ENCODE measurements around the gene EFCAB5. TPM values are rescaled to one million over a fixed set of nuclear protein-coding genes. Genes with fewer than 3 reads are reported as not detected.
A peak's percentile ranks its signal among the peaks of the same experiment; 100 is the strongest.
"Not testable (repeated sequence)": the region's sequence is repeated elsewhere in the genome, so short reads cannot be mapped to it uniquely, and the experiment has no call there.

Gene EFCAB5
- total RNA-seq, 1 donor from 2014 or later, result 1.2 TPM

DNA sequence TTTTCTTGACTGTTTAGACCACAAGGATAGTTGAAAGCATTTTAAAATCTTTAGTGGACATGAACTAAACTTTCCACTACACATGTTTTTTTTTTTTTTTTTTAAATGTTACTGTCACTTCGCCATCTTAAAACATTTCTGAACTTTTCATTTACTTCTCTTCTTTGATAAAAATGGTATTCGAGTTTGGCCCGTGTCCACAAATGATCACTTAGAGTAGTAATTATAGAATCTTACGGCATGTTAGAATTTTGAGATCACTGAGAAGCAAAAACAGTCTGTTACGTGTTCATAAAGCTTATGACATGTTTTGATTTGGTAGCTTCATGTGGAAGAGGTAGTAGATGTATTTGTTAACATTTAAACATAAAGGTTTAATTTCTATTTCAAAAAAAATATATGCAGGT lies 176.2 kb downstream of the EFCAB5 start:
- H3K4me1 Mint-ChIP-seq (ENCODE audit: unreplicated experiment), result peaks cover 42% of the 10 kb centered on the region
- peak overlapping the region; percentile 93 for H3K4me3 Mint-ChIP-seq (ENCODE audit: unreplicated experiment)
- peak overlapping the region; percentile 100 for H3K27ac Mint-ChIP-seq (ENCODE audit: unreplicated experiment)
- no peak for DNase-seq (ENCODE audit: extremely low spot score, unreplicated experiment)
- no peaks in the 10 kb centered on the region for H3K9me3 Mint-ChIP-seq (ENCODE audit: unreplicated experiment)
- TF ChIP-seq, protein P1, sequence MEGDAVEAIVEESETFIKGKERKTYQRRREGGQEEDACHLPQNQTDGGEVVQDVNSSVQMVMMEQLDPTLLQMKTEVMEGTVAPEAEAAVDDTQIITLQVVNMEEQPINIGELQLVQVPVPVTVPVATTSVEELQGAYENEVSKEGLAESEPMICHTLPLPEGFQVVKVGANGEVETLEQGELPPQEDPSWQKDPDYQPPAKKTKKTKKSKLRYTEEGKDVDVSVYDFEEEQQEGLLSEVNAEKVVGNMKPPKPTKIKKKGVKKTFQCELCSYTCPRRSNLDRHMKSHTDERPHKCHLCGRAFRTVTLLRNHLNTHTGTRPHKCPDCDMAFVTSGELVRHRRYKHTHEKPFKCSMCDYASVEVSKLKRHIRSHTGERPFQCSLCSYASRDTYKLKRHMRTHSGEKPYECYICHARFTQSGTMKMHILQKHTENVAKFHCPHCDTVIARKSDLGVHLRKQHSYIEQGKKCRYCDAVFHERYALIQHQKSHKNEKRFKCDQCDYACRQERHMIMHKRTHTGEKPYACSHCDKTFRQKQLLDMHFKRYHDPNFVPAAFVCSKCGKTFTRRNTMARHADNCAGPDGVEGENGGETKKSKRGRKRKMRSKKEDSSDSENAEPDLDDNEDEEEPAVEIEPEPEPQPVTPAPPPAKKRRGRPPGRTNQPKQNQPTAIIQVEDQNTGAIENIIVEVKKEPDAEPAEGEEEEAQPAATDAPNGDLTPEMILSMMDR (IDR thresholded peaks at IDR 0.05), result no peak
- peaks cover 15% of the 10 kb centered on the region for H3K36me3 Mint-ChIP-seq (ENCODE audit: unreplicated experiment)
- no peaks in the 10 kb centered on the region for H3K27me3 Mint-ChIP-seq (ENCODE audit: unreplicated experiment)

DNA sequence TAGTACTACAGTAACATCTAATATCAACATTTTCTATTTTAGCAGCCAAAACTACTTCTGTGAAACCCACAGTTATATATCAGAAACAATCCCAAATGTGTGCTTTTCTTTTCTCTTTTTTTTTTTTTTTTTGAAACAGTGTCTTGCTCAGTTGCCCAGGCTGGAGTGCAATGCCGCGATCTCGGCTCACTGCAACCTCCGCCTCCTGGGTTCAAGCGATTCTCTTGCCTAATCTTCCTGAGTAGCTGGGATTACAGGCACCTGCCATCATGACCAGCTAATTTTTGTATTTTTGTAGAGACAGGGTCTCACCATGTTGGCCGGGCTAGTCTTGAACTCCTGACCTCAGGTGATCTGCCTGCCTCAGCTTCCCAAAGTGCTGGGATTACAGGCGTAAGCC lies 177.2 kb downstream of the EFCAB5 start:
- DNase-seq (ENCODE audit: extremely low spot score, unreplicated experiment); H3K27me3 Mint-ChIP-seq (ENCODE audit: unreplicated experiment); H3K9me3 Mint-ChIP-seq (ENCODE audit: unreplicated experiment): not testable (repeated sequence)
- peaks cover 42% of the 10 kb centered on the region for H3K4me1 Mint-ChIP-seq (ENCODE audit: unreplicated experiment)
- peak overlapping the region; percentile 100 for H3K27ac Mint-ChIP-seq (ENCODE audit: unreplicated experiment)
- peaks cover 16% of the 10 kb centered on the region for H3K36me3 Mint-ChIP-seq (ENCODE audit: unreplicated experiment)
- peak overlapping the region; percentile 93 for H3K4me3 Mint-ChIP-seq (ENCODE audit: unreplicated experiment)

DNA sequence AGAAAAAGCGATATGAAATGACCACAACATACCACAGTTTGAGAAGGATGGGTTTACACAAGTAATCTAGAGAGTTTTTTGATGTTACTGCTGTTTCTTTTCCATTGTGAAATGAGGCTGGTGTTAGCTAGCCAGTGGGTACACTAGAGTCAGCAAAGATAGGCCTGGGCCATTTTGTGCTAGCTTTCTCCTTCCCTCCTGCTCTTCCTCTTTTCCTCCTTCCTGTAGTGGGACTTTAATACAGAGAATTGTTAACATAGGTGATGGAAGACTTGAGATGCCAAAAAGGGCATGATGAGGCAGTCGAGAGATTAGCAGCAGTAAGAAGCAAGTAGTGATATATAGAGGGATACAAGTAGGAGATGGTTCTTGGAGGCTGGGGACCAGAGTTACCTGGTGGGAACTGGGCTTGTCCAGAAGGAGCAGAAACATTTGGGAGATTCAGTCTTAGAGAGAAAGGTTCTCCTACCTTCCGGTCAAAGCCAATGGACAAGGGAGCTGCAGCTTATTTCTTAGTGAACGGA lies 182.9 kb downstream of the EFCAB5 start:
- peaks cover 15% of the 10 kb centered on the region for H3K36me3 Mint-ChIP-seq (ENCODE audit: unreplicated experiment)
- TF ChIP-seq, protein P1 (IDR thresholded peaks at IDR 0.05), result no peak
- H3K4me3 Mint-ChIP-seq (ENCODE audit: unreplicated experiment), result no peak overlapping the region
- H3K4me1 Mint-ChIP-seq (ENCODE audit: unreplicated experiment), result peaks cover 17% of the 10 kb centered on the region
- H3K27me3 Mint-ChIP-seq (ENCODE audit: unreplicated experiment), result no peaks in the 10 kb centered on the region
- DNase-seq (ENCODE audit: extremely low spot score, unreplicated experiment), result no peak
- peak overlapping the region; percentile 46 for H3K27ac Mint-ChIP-seq (ENCODE audit: unreplicated experiment)
- H3K9me3 Mint-ChIP-seq (ENCODE audit: unreplicated experiment), result no peaks in the 10 kb centered on the region

DNA sequence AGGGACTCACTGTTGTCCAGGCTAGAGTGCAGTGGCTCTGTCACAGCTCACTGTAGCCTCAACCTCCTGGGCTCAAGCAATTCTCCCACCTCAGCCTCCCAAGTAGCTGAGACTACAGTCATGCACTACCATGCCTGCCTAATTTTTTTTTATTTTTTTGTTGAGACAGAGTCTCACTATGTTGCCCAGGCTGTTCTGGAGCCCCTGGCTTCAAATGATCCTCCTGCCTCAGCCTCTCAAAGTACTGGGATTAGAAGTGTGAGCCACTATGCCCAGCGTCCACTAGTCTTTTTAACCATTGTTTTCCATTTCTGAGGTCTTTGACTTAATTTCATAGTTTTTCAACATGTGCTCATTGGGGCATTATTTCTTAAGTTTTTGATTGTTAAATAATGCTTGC lies 188.7 kb downstream of the EFCAB5 start:
- H3K9me3 Mint-ChIP-seq (ENCODE audit: unreplicated experiment), result no peaks in the 10 kb centered on the region
- H3K36me3 Mint-ChIP-seq (ENCODE audit: unreplicated experiment), result peaks cover 26% of the 10 kb centered on the region
- no peak for DNase-seq (ENCODE audit: extremely low spot score, unreplicated experiment)
- no peaks in the 10 kb centered on the region for H3K27me3 Mint-ChIP-seq (ENCODE audit: unreplicated experiment)
- TF ChIP-seq, protein P1 (IDR thresholded peaks at IDR 0.05), result no peak
- peaks cover 4% of the 10 kb centered on the region for H3K4me1 Mint-ChIP-seq (ENCODE audit: unreplicated experiment)
- no peak overlapping the region for H3K27ac Mint-ChIP-seq (ENCODE audit: unreplicated experiment)
- H3K4me3 Mint-ChIP-seq (ENCODE audit: unreplicated experiment), result no peak overlapping the region

DNA sequence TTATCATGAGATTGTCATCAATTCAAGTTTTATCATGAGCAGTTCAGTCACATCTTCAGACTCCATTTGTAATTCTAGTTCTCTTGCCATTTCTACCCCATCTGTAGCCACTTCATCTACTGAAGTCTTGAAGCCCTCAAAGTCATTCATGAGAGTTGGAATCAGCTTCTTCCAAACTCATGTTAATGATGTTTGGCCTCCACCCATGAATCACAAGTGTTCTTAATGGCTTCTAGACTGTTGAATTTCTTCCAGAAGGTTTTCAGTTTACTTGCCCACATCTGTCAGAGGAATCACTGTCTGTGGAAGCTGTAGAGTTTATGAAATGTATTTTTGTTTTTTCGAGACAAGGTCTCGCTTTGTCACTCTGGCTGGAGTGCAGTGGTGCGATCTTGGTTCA lies 191.2 kb downstream of the EFCAB5 start:
- no peak overlapping the region for H3K4me3 Mint-ChIP-seq (ENCODE audit: unreplicated experiment)
- TF ChIP-seq, protein P1 (IDR thresholded peaks at IDR 0.05), result no peak
- H3K4me1 Mint-ChIP-seq (ENCODE audit: unreplicated experiment), result peaks cover 7% of the 10 kb centered on the region
- H3K27me3 Mint-ChIP-seq (ENCODE audit: unreplicated experiment), result no peaks in the 10 kb centered on the region
- no peak overlapping the region for H3K27ac Mint-ChIP-seq (ENCODE audit: unreplicated experiment)
- no peak for DNase-seq (ENCODE audit: extremely low spot score, unreplicated experiment)
- H3K36me3 Mint-ChIP-seq (ENCODE audit: unreplicated experiment), result peaks cover 28% of the 10 kb centered on the region
- no peaks in the 10 kb centered on the region for H3K9me3 Mint-ChIP-seq (ENCODE audit: unreplicated experiment)

DNA sequence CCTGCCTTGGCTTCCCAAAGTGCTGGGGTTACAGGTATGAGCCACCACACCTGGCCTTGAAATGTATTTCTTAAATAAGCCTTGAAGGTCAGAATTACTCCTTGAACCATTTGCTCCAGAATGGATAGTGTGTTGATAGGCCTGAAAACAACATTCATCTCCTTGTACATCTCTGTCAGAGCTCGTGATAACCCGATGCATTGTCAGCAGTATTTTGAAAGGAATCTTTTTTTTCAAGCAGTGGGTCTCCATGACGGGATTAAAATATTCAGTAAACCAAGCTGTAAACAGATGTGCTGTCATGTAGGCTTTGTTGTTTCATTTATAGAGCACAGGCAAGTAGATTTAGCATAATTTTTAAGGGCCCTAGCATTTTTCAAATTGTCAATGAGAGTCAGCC lies 191.8 kb downstream of the EFCAB5 start:
- DNase-seq (ENCODE audit: extremely low spot score, unreplicated experiment), result no peak
- Mint-ChIP-seq H3K4me1 (ENCODE audit: unreplicated experiment) (peaks cover 10% of the 10 kb centered on the region), H3K27ac (ENCODE audit: unreplicated experiment) (no peak overlapping the region), H3K27me3 (ENCODE audit: unreplicated experiment) (no peaks in the 10 kb centered on the region), H3K9me3 (ENCODE audit: unreplicated experiment) (no peaks in the 10 kb centered on the region), H3K36me3 (ENCODE audit: unreplicated experiment) (peaks cover 28% of the 10 kb centered on the region), H3K4me3 (ENCODE audit: unreplicated experiment) (no peak overlapping the region)
- TF ChIP-seq, protein P1 (IDR thresholded peaks at IDR 0.05), result no peak

Measured in osteocyte (in vitro differentiated cells).